DMS153 treated with DMSO at 0.1 percent for 48 hours (cell line): ENCODE data around the gene RETN.

Source experiments
- DNase-seq: peaks from one replicate; lab custom pipeline; 2025; ENCODE audit not compliant: unreplicated experiment; lab: John Stamatoyannopoulos, UW

The RETN gene

DNA sequence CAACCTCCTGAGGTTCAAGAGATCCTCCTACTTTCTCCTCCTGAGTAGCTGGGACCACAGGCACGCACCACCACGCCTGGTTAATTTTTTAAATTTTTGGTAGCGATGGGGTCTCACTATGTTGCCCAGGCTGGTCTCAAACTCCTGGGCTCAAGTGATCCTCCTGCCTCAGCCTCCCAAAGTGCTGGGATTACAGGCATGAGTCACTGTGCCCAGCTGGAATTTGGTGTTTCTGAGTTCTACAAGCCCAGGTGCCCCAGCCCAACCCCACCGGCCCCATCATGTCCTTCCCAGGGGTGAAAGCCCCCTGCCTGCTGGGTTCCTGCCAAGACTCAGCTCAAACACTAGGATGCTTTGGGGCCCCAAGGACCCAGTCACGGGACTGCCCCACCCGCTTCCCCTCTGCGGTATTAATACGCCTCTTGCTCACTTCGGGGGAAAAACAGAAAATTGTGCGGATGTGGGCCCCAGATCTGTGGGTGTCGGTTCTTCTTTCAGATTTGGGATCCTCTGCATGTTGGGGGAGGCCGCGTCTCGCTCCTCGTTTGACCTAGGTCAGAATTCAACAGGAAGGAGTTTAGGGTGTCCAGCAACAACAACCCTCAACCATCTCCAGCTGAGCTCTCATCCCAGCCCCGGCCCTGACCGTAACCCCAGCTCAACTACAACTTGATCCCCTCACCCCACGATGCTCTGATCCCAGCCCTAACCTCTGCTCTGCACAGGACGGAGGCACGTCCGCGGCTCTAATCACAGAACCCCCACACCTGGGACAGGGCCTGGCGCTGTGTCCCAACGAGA, 36.7 kb downstream of the RETN start:
- no peak for DNase-seq

DNA sequence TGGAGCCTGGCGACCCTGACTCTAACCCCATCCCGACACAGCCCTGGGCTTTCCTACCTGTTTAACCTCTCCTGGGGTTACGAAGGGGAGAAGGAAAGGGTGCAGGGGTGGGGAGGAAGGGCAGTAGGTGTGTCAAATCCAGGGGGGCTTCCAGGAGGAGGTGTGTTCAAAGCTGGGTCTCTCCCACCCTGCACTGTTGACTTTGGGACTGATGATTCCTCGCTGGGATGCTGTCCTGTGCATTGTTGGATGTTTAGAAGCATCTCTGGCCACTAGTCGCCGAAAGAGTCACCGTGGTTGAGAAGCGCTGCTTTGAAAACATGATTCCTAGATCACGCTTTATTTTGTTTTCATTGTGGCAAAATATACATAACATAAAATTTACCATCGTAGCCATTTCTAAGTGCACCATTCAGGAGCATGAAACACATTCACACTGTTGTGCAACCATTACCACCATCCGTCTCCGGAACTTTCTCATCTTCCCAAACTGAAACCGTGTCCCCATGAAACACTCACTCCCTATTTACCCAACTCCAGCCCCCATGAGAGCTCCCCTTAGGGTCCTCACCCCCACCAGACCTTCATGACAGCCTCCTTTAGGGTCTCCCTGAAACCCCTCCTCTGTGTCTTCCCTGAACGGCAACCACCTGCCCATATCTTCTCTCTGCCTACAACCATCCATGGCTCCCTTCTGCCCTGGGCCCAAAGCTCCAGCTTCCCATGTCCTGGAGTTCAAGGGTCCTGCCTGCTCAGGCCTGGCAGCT, 37.5 kb downstream of the RETN start:
- no peak for DNase-seq

DNA sequence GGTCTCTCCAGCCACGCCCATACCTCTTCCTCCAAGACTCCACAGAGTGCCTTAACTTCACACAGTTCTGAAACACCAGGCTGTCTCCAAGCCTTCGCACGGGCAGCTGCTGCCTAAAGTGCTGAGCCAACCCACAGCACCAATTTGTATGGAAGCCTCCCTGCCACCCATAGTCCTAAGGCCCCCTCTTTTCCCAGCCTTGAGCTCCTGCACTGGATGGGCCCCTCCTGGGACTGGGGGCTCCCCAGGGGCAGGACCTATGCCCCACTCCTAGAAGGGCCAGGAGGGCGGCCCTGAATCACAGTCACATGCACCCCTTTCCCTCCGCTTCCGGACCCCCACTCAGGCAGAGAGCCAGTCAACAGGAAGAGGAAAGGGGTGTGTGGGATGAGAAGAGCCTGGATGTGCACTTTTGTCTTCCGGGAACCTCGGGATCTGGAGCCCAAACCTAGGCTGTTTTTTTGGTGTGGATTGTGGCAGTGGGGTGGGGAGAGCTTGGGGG, 38.2 kb downstream of the RETN start:
- no peak for DNase-seq

DNA sequence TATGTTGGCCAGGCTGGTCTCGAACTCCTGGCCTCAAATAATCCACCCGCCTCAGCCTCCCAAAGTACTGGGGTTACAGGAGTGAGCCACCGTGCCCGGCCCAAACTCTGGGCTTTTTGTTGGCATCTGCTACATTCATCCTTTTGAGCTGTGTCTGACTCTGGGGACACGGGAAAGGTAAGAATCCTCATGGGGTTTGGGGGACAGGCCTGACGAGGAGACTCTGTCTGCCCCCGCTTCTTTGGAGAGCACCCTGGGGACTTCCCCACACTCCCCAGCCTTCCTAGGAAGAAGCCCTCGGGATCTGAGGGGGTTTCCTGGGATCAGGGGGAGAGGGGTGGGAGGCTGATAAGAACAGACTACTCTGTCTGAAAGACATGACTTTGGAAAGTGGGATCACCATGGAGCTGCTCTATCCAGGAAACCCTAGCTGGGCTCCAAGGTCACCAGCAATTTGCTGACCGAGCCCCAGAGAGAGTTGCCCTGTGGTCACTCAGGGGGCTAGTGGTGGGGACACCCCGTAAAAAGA, 41.1 kb downstream of the RETN start:
- no peak for DNase-seq

DNA sequence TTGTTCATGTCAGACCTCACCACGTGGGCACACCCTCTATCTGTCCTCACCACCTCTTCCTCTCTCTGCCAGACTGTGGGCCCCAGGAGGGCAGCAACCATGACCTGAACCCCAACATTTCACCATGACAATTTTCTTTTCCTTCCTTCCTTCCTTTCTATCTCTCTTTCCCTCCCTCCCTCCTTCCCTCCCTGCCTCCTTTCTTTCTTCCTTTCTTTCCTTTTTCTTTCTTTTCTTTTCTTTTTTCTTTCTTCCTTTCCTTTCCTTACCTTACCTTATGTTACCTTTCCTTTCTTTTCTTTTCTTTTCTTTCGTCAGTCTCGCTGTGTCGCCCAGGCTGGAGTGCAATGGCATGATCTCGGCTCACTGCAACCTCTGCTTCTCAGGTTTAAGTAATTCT, 41.8 kb downstream of the RETN start:
- no peak for DNase-seq

DNA sequence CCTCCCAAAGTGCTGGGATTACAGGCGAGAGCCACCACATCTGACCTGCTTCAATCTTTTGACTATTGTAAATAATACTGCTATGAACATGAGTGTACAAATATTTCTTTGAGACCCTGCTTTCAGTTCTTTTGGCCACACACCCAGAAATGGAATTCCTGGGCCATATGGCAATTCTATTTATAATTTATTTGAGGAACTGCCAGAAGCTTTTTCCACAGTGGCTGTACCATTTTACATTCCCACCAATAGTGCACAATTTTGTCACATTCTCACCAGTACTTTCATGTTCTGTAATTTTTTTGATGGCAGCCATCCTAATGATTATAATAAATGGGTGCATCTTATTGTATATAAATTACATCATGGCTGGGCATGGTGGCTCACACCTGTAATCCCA, 46.8 kb downstream of the RETN start:
- no peak for DNase-seq

DNA sequence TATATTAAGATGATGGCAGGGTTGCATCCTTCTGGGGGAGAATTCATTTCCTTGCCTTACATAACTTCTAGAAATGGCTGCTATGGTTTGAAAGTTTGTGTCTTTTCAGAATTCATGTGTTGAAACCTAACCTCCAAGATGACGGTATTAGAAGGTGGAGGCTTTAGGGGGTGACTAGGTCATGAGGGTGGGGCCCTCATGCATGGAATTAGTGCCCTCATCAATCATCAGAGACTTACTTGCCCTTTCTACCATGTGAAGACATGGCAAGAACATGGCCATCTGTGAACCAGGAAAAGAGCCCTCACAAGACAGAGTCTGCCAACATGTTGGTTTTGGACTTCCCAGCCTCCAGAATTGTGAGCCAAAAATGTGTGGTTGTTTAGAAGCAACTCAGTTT, 47.9 kb downstream of the RETN start:
- no peak for DNase-seq

DNA sequence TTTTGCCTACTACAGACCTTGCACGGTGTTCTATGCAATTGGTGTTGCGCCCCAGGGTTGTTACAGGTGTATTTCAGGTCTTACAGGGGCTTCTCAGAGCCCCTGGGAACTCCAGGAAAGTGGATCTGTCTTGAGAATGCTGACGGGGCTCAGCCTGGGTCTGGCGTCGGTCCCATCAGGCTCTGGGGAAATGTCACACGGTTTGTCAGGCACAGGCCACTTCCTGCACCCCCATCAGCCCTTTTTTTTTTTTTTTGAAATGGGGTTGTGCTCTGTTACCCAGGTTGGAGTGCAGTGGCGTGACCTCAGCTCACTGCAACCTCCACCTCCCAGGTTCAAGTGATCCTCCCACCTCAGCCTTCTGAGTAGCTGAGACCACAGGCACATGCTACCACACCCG, 49.8 kb downstream of the RETN start:
- no peak for DNase-seq
